Medulla oblongata (tissue), 1 donor: ENCODE results near the gene TCEA3.

ENCODE experiments used
- DNase-seq: peaks from one replicate; pipeline ENCODE4 v3.0.0-alpha.2; 2015; ENCODE audit errors: extremely low spot score

The TCEA3 gene

DNA sequence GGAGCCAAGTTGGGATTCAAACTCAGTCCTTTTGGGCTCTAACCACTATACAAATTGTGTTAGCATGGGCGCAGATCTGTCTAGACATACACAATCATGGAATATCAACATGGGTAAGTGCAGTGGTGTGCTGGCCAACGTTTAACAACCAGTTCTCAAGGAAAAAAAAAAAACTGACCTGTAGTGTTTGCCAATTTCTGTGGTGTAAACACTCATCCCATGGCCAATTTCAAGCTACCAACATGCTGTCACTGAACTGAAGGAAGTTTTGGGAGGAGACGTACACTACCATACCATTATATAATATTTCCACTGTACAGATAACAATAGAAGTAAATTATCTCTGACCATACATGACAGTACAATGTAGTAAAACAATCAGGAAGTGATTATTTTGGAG lies 3.2 kb downstream of the TCEA3 start:
- DNase-seq = no peak

DNA sequence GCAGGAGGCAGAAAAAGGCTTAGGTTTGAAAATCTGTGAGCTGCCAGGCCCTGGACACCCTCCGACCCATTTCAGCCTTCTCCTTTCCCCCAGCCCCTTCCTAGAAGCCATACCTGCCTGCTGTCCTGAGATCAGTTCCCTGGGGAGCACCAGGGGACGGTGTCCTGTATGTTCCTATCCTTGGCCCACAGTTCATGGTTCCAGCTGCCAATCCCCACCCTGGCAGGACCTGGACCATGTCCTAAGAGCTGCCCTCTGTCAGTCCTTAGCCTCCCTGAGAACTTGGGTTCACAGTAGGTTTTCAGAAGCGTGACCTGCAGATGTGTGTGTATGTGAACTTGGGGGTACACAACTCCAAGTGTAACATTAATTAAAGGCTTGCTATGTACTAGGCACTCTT lies 3.8 kb downstream of the TCEA3 start:
- no peak for DNase-seq

- no peak for DNase-seq
These were observed 5.4 kb downstream of the TCEA3 start for GRCh38 chr1:23419180-23419579.

DNA sequence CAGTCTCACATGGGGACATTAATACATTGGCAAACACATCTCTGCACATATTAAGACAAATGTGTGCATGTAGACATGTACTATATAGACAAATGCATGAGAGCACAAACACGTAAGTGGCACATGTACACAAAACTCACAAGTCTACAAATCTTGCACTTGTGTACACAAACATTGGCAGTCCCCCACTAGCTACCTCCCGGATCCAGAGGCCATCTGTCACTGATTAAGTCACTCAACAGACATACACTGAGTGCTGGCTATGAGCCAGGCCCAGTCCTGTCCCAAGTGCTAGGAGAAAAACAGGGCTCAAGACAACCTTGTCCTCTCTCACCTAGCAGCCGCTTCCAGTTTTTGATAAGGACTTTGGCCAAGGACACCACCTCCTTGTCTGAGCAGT lies 7.0 kb downstream of the TCEA3 start:
- no peak for DNase-seq

GRCh38 chr1:23416964-23417363 lies 7.6 kb downstream of the TCEA3 start:
- DNase-seq = no peak

GRCh38 chr1:23408797-23409290 lies 15.7 kb downstream of the TCEA3 start:
- DNase-seq = no peak

- DNase-seq = no peak
These were observed 17.4 kb downstream of the TCEA3 start for GRCh38 chr1:23407016-23407630.

DNA sequence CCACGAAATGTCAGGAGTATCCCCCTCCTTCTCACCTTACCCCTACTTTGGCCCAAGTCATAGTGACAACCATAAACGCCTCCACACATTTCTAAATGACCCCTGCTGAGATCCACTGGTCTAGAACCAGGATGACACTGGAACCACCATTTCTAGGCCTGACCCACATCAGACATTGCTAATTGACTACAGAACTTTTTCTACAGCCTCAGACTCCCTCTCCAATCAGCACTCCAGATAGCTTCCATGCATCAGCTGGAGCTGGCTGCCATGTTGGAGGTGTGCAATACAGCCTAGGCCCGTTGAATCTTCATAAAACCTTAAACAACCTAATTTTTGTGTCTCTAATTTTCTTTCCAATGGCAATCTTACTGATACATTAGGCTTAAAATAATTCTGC lies 18.6 kb downstream of the TCEA3 start:
- DNase-seq = no peak

- DNase-seq = peak; percentile 84
These were observed 20.6 kb downstream of the TCEA3 start for GRCh38 chr1:23403735-23404486.

- DNase-seq = no peak
These were observed 21.2 kb downstream of the TCEA3 start for GRCh38 chr1:23403355-23403734.

- no peak for DNase-seq
These were observed 21.6 kb downstream of the TCEA3 start for GRCh38 chr1:23403038-23403336.

DNA sequence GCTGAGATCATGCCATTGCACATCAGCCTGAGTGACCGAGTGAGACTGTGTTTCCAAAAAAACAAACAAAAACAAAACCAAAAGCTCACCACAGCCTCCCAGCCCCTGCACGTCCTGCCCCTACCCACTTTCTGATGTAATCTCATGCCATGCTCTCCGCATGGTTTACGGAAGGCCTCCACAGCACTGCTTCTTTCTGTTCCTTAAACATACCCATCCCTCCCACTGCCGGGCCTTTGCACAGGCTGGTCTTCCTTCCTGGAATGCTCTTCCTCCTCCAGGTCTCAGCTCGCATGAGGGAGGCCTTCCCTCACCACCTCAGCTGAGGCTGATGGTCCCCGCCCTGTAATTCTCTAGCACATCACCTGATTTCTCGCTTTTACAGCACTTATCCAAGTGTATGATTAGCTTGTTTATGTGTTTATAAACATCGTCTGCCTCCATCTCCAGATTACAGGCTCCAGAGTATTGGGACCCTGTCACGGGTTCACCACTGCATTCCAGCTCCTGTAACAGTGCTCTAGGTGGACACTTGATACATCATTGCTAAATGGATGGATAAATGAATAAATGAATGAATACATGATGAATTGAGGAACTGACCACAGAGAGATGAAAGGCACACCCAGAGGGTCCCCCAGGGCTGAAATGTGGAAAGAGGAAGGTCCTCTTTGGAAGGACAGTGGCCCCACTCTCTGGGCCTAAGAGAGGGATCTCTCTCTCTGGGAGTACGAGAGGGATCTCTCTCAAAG lies 22.1 kb downstream of the TCEA3 start:
- peak; percentile 41 for DNase-seq

- DNase-seq = no peak
These were observed 23.2 kb downstream of the TCEA3 start for GRCh38 chr1:23401313-23401712.

DNA sequence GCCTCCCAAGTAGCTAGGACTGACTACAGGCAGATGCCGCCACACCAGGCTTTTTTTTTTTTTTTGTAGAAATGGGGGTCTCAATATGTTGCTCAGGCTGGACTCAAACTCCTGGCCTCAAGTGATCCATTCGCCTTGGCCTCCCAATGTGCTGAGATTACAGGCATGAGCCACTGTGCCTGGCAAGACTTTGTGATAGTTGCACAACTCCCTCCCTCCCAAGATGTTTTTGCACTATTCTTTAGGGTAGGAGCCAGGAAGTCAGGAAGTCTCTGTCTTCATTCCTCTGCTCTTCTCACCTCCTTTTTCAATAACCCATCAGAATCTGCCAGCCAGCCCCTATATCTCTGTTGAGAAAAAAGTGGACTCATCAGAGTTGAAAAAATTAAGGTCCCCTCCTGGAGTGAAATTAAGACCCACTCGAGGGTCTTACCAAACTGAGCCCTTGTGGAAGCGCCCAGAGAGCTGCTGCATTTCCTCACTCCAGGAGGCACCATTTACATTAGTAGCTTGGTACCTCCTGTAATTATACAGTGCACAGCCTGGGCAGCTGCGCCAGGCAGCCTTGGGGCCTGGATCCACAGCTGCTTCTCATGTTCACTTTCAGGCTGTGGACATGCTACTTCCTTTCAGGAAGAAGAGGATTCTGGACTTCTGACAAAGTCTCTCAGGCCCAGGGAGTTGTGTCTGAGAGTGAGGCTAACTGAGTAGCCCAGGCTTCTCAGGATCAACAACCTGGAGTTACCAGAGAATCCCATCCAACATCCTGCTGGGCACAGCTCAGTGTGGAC lies 24.0 kb downstream of the TCEA3 start:
- no peak for DNase-seq

DNA sequence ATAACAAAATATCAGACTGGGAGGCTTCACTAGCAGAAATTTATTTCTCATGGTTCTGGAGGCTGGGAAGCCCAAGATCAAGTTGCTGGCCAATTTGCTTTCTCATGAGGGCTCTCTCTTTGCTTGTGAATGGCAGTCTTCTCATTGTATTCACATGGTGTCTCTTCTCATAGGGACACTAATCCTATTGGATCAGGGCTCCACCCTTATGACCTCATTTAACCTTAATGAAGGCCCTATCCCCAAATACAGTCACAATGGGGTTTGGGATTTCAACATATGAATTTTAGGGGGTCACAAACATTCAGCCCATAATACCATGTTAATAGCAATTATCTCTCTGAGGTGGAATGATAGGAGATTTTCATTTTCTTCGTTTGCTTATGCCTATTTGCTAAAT lies 25.3 kb downstream of the TCEA3 start:
- DNase-seq = no peak

DNA sequence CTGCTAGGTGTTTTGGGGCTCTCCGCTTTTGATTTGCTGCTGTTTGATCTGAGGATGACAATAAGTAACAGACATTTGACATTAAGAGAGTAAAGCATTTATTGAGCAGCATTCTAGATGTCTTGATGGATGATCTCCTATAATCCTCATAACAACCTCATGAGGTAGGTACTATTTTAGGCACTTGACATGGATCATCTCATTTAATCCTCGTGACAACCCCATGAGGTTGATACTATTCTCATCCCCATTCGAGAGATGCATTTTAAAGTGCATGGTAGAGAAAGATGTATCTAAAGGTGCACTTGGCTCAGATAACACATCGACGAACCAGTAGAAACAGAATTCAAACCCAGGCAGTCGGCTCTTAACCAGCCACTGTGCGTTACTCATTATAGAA lies 26.6 kb downstream of the TCEA3 start:
- DNase-seq = no peak

GRCh38 chr1:23396380-23396779 lies 28.2 kb downstream of the TCEA3 start:
- DNase-seq = no peak

- no peak for DNase-seq
These were observed 28.7 kb downstream of the TCEA3 start for GRCh38 chr1:23395849-23396248.

GRCh38 chr1:23395154-23395724 lies 29.3 kb downstream of the TCEA3 start:
- DNase-seq = no peak

DNA sequence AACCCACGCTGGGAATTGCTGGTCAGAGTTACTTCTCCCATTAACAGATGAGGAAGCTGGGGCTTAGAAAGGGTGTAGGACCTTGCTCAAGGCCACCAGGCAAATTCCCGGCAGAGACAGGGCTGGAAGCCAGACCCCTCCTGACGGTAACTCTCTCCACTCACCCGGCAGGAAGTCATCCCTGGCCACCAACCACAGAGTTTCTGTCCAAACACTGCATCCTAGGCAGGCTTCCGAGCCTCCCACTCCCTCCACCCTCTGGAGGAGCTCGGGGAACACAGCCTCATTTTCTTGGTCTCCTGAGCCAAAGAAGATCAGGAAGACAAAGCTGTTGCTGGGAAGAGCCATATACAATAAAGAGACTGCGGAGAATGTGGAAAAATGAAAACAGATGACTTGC lies 29.9 kb downstream of the TCEA3 start:
- DNase-seq = peak; percentile 66

- DNase-seq = no peak
These were observed 30.4 kb downstream of the TCEA3 start for GRCh38 chr1:23394181-23394580.

DNA sequence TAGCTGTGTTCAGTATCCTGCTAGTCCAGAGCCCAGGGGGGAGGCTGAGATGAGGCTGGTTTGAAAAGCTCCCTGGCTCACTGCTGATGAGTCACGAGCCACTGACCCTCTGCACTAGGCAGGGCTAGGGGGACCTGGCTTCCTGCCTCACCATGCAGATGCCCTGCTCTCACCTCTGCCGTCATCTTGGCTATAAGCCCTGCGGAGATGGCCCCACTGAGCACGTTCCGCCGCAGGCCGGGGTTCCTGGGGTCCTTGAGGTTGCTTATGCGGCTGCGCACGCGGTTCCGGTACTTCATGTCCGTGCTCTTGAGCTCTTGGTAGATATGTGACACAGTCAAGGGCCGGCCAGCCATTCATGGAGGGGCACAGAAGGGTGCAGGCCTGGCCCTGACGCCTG lies 30.8 kb downstream of the TCEA3 start:
- no peak for DNase-seq
